NCI-H2196 treated with DMSO at 0.1 percent for 48 hours (cell line): Measurements from ENCODE around the gene SAMHD1.
"Not testable (repeated sequence)": the region's sequence is repeated elsewhere in the genome, so short reads cannot be mapped to it uniquely, and the experiment has no call there.

ENCODE experiments used
- DNase-seq: peaks from one replicate; lab custom pipeline; 2025; ENCODE audit not compliant: unreplicated experiment; lab: John Stamatoyannopoulos, UW

SAMHD1 gene

GRCh38 chr20:36951198-36951978 is at the start of gene SAMHD1:
Gene SAMHD1, minus strand, starts transcription at chr20:36951708. Its CDS starts 65 bp downstream, at chr20:36951643.
- DNase-seq: peak; percentile 99

- not testable (repeated sequence) for DNase-seq
Observed at GRCh38 chr20:37000171-37000570, 48.7 kb upstream of the SAMHD1 start.

GRCh38 chr20:36998652-36999051 is 47.1 kb upstream of the SAMHD1 start:
- no peak for DNase-seq

GRCh38 chr20:36997121-36997520 is 45.6 kb upstream of the SAMHD1 start:
- DNase-seq: no peak

GRCh38 chr20:36994221-36994620 is 42.7 kb upstream of the SAMHD1 start:
- DNase-seq: not testable (repeated sequence)

- no peak for DNase-seq
Observed at GRCh38 chr20:36992802-36993334, 41.4 kb upstream of the SAMHD1 start.

- no peak for DNase-seq
Observed at GRCh38 chr20:36991703-36992102, 40.2 kb upstream of the SAMHD1 start.

- DNase-seq: no peak
Observed at GRCh38 chr20:36989797-36990196, 38.3 kb upstream of the SAMHD1 start.

- DNase-seq: no peak
Observed at GRCh38 chr20:36988494-36988966, 37.0 kb upstream of the SAMHD1 start.

GRCh38 chr20:36984257-36984638 is 32.7 kb upstream of the SAMHD1 start:
- no peak for DNase-seq

GRCh38 chr20:36975099-36975818 is 23.8 kb upstream of the SAMHD1 start:
- DNase-seq: no peak

- DNase-seq: no peak
Observed at GRCh38 chr20:36974660-36975059, 23.2 kb upstream of the SAMHD1 start.

GRCh38 chr20:36971103-36971502 is 19.6 kb upstream of the SAMHD1 start:
- no peak for DNase-seq

GRCh38 chr20:36969478-36970186 is 18.1 kb upstream of the SAMHD1 start:
- DNase-seq: no peak

GRCh38 chr20:36969051-36969450 is 17.5 kb upstream of the SAMHD1 start:
- no peak for DNase-seq

GRCh38 chr20:36967636-36968035 is 16.1 kb upstream of the SAMHD1 start:
- no peak for DNase-seq

GRCh38 chr20:36966965-36967364 is 15.5 kb upstream of the SAMHD1 start:
- not testable (repeated sequence) for DNase-seq

GRCh38 chr20:36962354-36962941 is 10.9 kb upstream of the SAMHD1 start:
- not testable (repeated sequence) for DNase-seq

- no peak for DNase-seq
Observed at GRCh38 chr20:36959242-36959641, 7.7 kb upstream of the SAMHD1 start.

GRCh38 chr20:36957875-36958667 is 6.6 kb upstream of the SAMHD1 start:
- DNase-seq: no peak
